NCI-H2227 (cell line): ENCODE measurements around the gene CDK6.

ENCODE experiments used
- DNase-seq: peaks from one replicate; lab custom pipeline; 2025; ENCODE audit not compliant: unreplicated experiment; lab: John Stamatoyannopoulos, UW

CDK6 gene

DNA sequence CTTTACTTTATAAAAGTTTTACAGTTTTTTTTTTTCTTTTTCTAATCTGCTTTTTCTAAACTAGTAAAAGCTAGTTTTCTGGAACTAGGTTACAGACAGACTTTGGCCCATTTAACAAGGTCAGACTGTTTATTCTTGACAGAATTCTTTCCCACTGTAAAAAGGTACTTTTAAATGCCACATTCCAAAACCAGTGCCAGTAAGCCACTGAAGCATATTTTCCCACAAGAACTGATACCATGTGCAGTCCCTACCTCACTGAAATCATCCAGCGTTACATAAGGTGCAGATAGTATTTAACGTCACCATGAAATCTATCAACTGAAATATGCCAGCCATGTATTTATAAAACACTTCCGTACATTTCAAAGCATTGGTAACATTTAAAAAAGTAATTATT lies 121.6 kb downstream of the CDK6 start:
- DNase-seq, result no peak

DNA sequence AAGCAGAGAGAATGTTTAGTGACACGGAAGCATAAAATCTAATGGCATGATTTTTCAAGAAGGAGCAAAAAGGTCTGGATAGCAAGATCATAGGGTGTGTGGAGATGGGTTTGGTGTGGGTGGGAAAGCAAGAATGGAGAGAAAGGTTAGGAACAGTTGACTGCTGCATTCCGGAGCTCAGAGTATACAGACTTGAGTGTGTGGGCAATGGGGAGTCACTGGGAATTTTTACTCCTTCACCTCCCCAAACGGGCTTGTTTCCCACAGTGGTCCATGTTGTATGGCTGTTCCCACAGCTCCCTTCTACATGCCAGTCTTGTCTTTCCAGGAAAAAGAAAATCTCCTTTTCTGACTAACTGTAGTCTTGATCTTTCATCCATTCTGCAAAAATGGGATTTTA lies 122.1 kb downstream of the CDK6 start:
- DNase-seq, result no peak

DNA sequence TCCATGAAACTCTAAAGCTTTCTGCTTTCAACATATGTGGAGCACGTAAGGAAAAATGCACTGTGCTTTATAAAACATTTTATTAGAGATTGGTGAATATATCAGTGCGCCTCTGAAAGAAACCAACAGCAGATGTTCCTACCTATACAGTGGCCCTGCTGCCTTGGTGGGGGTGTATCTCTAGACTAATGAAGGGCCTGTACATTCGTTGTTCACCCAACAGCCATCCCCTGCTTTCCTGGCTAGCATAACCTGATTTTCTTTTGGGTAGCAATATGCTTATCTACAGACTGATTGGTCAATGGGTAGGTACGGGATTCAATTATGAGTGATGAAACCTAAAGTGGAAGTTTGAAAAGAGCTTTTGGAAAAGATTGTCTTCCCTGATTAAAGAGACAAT lies 126.5 kb downstream of the CDK6 start:
- DNase-seq, result no peak

DNA sequence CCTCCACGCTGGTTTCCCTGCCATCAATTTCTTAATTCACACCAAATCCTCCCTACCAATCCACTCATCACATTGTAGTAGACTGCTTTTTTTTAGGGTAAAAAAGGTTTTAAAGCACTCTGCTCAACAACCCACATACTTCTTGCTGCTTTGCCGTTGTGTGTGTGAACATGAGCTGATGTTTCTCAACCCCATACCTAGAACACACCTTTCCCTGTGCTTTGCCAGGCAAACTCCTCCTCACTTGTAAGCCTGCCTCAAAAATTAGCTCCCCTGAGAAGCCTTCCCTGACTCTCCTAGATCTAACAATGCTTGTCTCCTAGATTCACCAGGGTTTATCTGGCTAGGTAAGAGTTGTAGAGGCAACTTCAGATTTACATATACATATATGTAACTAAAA lies 127.2 kb downstream of the CDK6 start:
- no peak for DNase-seq

DNA sequence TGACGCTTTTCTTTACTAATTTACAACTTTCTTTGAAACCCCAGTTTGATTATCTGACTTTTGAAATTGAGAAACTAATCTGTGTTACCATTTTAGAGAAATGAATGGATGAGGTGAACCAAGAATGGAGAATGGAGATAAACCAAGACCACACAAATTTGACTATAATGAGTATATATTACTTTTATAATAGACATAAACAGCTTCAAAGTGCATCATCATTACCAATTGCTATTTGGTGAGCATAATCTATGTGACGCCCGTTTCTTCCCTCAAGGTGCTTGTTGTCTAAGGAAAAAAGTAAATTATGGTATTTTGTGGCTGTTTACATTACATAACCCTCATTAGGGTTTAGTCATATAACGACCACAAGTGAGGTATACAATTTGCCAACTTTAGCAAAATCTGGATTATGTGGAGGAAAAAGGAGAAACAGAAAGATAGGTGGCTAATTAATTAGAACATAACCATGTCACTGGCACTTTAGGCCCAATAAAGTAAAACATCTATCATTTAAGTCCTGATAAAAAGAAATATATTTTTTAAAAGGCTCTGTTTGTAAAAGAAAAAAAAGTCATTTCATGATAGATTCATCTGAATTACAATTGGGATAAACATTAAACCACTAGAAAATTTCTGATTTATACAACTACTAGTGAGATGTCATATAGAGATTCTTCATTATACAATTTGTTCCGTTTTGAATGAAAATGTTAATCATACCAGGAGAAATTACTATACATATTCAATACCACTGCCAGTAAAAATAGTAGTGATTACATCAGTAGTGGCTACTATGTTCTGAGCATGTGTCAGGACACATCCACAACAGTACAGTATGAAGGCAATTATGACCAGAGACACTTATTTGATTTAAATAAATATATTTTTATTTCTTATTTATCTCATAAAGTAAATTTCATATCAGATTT lies 128.0 kb downstream of the CDK6 start:
- DNase-seq, result no peak

DNA sequence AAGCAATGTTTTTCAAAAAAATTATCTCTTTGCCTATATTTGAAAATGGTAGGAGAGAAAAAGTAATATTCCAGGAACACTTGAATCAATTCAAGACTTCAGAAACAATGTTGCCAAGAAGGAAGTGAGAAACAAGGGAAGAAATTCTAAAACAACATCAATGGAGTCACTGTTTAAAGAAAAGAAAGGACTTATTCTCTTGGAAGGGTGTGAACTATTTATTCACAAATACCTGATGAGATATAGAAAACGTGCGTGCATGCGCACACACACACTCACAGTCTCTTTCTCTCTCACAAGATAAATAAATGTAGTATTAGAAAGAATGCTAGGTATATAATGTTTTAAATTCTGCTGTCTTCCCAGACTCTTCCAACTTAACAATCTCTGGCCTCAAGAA lies 128.9 kb downstream of the CDK6 start:
- no peak for DNase-seq

DNA sequence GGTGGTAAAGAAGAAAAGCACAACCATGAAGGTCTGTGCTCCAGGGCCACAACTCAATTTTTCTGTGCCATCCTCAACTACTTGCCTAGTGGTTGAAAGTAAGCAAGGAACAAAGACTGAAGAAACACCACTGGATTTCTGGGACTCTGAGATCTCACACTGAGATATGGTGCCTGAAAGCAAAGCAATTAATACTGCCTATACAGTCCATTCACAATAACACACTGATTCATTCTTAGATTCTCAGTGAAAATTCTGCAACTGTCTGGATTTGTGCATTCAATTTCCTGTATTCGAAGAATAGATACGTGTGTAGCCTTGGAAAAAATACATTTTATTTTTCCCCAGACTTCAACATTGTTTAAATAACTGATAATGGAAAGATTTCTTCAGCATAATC lies 129.8 kb downstream of the CDK6 start:
- DNase-seq, result no peak

DNA sequence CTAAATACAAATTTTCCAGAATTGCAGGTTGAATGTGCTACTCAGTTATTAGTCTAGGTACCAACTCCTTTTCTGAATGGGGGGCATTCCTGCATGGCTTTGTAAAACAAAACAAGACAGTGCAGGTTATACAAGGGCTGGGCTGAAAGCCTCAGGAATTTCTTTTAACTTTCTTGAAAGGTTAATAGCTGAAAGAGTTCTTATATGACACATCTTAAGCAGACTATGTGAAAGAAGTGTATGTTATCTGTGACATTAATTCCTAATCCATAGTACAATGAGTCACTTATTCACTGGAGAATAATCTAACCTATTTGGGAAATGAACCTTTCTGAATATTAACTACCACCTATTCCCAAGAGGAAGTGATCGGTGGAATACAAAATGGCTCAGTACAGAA lies 130.5 kb downstream of the CDK6 start:
- DNase-seq, result no peak

DNA sequence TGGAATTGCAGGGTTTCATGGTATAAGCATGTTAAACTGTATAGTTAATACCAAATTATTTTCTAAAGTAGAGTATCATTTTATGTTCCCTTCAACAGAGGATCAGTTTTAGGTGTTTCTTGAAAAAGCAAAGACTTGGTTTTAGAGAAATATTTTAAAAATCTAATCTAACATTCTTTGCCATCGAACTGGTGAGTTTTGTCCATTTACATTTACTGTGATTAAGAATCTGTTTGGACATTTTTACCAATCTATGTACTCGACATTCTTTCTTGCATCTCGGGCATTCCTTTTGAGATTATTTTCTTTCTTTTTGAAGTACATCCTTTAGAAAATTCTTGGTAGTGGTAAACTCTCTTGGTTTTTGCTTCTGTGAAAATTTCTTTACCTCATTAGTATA lies 131.5 kb downstream of the CDK6 start:
- no peak for DNase-seq

DNA sequence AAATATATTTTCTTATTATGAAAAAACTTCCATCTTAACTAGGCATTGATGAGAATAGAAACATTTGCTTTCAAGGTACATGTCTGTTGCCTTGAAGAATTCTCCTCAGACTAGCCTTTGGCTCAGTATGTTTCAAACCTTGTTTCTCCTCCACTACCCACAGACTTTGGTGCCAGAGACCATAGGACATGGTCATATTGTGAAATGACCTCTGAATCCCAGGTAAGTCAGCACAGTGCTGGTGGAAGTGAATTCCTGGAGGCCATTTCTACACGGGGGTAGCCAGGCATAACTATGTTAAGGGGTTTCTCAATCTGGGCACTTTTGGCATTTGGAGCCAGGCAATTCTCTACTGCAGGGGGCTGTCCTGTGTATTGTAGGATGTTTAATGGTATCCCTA lies 133.8 kb downstream of the CDK6 start:
- no peak for DNase-seq

DNA sequence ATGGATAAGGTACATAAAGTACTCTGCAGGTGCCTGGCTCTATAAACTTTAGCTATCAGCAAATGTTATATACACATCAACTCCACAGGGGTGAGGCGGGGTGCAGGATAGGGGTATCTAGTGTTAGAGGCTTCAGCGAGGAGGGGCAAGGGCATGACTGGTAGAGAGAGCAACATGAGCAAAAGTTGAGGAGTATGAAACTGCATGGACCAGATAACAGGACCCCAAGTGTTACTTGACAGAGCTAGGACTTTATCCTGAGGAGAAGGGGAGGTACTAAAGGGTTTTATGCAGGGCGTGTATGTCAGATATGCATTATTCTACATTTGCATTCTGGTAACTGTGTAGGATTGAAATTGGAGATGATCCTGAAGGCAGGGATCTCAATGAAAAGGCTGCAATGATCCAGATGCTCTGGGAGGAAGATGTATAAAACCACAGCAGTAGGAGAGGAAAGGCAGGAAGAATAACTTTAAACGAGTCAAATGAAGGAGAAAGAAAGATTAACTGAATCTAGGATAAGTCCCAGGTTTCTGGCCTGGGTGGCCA lies 136.3 kb downstream of the CDK6 start:
- no peak for DNase-seq

DNA sequence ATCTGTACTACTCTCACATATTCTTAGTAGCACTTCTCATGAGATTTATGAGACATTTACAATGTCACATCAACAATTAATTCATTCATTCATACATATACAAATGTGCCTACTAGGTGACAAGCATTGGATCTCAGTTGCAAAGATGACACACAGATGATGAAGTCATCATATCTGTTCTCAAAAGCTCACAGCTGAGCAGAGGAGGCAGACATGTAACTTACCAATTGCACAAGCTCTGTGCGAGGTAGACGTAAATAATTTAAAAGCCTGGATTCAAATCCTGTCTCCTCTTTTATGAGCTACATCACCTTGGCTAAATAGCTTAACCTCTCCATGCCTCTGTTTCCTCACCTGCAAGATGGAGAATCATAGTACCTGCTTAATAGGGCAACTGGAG lies 136.8 kb downstream of the CDK6 start:
- DNase-seq, result no peak

DNA sequence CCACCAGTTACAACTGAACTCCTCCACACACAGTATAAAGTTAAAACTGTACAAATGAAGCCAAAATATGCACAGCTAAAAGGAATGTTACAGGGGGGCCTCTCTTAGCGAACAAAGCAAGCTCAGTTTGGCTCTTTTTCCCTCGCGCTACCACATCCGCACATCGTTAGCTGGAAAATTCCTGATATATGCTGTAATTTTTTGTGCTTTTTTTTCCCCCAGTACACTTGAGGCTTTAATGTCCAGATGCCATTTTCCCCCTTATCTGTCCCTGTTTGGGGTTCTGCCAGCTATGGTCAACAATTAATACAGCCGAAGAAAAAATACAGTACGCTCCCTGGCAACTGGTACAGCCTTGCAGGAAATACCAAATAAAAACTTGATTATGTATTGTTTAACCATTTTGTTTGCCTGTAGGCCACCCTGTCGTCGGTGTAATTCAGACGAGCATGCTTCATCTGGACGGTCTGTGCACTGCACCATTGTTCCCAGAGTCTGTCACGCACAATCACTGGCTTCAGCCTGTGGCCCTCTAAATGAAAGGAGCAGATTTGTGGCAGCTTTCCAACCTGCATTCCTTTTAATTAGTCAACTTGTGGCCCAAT lies 138.0 kb downstream of the CDK6 start:
- no peak for DNase-seq

DNA sequence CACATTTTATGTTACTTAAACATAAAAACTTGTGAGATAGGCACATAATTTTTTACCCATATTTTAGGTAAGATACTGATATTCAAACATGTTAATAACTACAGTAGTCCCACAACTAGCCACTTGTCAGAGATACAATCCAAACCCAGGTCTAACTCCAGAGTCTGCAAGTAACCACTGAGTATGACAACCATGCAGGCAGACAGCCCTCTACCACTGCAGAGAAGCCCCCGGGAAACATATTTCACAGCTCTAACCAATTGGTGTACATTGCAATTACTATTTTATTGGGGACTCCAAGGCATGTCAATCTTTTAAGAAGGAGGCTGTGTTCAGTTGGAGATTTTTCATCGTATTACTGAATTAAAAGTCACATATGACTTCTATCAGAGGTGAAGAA lies 139.0 kb downstream of the CDK6 start:
- DNase-seq, result no peak

DNA sequence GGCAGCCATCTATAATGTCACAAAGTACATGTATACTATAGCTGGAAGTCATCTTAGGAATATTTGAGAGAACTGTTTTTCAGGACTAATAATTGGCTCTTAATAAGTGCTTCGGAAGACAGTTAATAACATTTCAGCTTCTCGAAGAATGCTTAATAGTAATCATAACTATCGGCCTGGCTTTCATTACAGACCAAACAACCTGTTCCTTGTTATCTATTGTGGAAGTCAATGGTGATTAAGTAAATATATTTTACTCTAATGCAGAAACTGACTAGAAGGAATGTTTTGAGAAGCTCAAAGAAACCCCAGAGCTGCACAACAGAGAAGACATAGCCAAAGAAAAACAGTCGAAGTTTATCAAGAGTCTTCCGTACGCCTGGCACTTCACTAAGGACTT lies 139.4 kb downstream of the CDK6 start:
- DNase-seq, result no peak

DNA sequence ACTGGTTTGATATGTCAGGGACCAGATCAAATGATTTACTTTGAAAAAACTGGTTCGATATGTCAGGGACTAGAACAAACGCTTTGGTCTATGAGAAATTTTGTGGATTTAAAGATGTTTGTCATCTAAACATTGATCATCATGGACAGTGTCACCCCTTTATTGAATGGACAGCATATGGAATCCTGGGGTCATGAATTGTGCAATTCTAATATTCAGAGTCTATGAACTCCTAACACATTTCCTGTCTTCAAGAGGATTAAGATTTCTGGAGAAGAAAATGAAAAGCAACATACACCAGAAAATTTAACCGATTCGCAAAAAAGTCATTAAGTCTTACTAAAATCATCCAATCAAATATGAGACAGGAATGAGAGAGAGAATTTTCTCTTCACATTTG lies 139.8 kb downstream of the CDK6 start:
- DNase-seq, result no peak

DNA sequence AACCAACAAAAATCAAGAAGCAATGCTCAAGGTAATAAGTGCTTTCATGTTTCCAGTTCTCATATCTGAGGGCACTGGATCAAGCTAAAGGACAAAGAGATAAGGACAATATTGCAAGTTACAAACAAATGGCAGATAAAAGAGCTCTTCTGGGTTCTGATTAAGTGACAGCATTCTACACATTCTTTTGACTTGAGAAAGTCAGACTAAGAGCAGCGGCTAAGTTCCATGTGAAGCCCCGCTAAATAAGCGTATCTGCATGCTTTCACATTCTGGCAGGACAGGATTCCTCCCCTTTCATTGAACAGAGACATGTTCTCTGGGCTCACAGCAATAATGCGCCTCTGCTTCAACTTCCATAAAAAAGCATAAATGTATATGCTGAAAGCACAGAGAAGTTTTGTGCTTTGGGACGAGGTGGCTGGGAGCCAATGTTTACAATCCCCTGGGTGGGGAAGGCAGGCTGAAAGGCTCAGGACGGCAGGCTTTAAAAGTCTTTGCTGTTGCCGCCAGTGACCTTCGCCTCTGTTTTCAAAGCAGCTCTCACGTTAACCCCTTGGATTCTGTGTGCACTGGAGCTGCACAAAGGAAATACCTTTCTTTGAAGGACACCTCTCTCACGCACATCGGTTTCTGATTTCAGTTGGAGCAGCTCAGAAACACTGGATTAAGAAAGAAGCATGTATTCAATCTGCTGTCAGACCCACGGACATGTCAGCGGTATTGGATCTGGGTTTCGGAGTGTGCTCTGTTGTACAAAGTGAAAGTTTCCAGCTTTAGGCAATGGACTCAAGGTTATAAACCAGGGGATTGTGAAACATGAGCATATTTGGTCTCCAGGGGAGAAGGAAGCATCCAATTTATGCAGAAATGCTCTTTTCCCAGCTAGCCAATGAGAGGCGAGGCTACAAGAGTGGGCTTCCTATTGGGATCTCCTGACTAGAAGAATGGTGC lies 140.8 kb downstream of the CDK6 start:
- peak; percentile 35 for DNase-seq

DNA sequence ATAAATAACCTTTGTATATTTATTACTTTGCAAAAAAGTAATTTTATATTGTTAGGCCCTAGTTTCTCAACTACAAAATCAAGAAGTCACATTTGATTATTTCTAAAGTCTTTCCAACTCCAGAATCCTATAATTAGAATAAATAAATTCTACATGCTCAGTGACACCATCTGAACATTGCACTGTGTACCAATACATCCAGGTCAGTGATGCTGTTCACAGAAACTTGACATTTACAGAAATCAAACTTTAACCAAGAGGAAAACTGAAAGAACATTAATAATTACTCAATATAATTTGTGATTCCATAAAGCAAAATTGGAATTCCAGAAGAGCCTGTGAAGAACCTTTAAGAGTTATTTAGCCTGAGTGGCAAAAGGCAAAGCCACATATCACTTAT lies 142.2 kb downstream of the CDK6 start:
- no peak for DNase-seq

DNA sequence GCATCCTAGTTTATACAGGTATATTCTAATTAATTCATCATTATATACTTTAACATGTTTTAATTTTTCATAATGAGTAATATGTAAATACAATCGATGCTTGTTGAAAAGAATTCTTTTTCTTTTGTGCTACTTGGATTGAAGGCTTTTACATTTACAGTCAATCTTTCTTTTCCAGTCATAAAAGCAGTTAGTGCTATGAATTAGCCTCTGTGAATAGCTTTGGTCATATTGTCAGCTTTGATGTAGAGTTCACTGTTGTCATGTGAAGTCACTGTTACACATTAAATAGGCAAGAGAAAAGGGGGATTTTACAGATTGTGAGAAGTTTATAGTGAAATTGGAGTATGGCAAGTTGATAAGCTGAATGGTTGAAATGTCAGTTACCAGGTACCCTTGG lies 142.9 kb downstream of the CDK6 start:
- DNase-seq, result no peak

DNA sequence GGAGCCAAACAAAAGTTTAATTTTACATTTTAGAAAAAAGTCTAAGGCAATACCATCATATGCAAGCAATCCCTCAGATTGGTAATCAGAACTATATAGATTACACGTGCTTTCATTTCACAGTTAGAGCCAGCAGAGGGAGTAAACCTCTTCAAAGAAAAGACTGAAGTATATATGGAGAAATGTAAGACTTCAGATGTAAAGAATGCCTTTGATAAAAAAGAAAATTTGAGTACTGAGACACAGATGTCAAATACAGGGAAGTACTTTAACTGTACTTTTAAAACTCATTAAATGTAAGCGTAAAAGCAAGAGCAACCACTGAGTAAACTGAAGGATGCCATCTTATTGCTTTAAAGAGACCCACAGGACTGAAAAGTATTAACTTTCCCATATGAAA lies 144.8 kb downstream of the CDK6 start:
- DNase-seq, result peak; percentile 64
